IPS DF 6.9 (cell line): ENCODE measurements around the gene CHST8.

ENCODE experiments used
- DNase-seq: peaks from one replicate; pipeline ENCODE4 v3.0.0-alpha.2; 2013; ENCODE audit warnings: low read depth, low spot score
- H3K27ac ChIP-seq: one replicate; pipeline ENCODE4 v1.5.1; 2013; ENCODE audit warnings: low read length, control low read depth
- H3K27me3 ChIP-seq: 2 replicates; pipeline ENCODE4 v1.6.1; 2013; ENCODE audit warnings: mild to moderate bottlenecking, low read length; ENCODE audit not compliant: control insufficient read depth, insufficient read depth
- H3K36me3 ChIP-seq: 2 replicates; pipeline ENCODE4 v1.6.1; 2013; ENCODE audit warnings: low read length; ENCODE audit not compliant: control insufficient read depth, insufficient read depth
- H3K4me1 ChIP-seq: 2 replicates; pipeline ENCODE4 v1.6.1; 2013; ENCODE audit warnings: low read length; ENCODE audit not compliant: control insufficient read depth, insufficient read depth
- H3K4me3 ChIP-seq: 2 replicates; pipeline ENCODE4 v1.5.1; 2013; ENCODE audit warnings: mild to moderate bottlenecking, low read length
- H3K9me3 ChIP-seq: 2 replicates; pipeline ENCODE4 v1.6.1; 2013; ENCODE audit warnings: low read length, inconsistent platforms; ENCODE audit not compliant: control insufficient read depth, insufficient read depth
- WGBS: extraction: QIAGEN DNeasy Blood & Tissue Kit; methylation state at CpG from one replicate; pipeline ENCODE4 v1.1.7; 2013; ENCODE audit warnings: mixed read lengths, missing lambda C conversion rate; ENCODE audit not compliant: insufficient read length, insufficient coverage; 5-methylcytosine and 5-hydroxymethylcytosine counted together

The CHST8 gene

DNA sequence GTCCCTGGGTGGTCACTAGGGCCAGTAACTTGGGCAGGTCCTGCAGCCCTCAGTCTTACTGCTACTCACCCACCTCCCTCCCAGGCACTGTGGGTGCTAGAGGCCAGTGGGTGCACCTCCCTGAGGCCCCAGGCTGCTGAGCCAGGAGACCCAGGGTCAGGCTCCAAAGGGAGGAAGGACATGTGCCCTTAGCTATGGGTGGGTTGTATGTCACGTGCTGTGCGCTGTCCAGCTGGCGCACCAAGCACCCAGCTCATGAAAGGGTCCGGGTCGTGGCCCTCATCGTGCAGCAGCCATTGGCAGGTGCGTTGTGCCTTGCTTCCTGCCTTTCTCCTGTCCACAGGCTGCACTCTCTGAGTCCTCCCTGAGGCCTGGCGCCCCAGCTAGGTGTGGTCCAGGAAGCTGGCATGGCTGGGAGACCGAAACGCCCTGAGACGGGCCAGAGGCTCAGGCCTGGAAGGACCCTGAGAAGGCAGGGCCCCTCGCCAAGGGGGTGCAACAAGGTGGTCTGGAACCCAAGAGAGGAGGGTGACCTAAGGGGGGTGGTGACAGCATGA is 127.9 kb downstream of the CHST8 start:
- H3K36me3 ChIP-seq, result no peaks in the 10 kb centered on the region
- H3K27me3 ChIP-seq, result no peaks in the 10 kb centered on the region
- H3K9me3 ChIP-seq, result no peaks in the 10 kb centered on the region
- H3K4me1 ChIP-seq, result no peaks in the 10 kb centered on the region
- H3K4me3 ChIP-seq, result no peak overlapping the region
- H3K27ac ChIP-seq, result no peak overlapping the region
- WGBS, result no CpG with 5 or more reads among the region's 12 CpGs
- no peak for DNase-seq

- no CpG with 5 or more reads among the region's 18 CpGs for WGBS
- no peak overlapping the region for H3K27ac ChIP-seq
- no peaks in the 10 kb centered on the region for H3K9me3 ChIP-seq
These were observed 129.1 kb downstream of the CHST8 start for GRCh38 chr19:33750587-33751435.

DNA sequence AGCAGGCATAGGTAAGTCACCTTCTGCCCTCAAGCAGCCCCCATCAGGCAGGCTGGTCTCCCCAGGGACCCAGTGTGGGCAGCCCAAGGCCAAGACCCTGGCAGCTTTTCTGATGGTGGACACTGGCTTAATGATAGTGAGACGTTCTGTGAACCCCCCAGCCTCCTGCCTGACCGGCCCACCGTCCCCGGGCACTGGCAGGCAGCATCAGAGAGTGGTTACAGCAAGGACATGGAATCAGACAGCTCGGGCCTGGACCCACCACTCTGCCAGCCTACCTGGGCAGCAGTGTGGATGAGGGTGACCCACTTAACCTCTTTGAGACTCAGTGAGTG is 129.7 kb downstream of the CHST8 start:
- Histone ChIP-seq H3K36me3 (no peaks in the 10 kb centered on the region), H3K27ac (no peak overlapping the region), H3K27me3 (no peaks in the 10 kb centered on the region), H3K4me1 (no peaks in the 10 kb centered on the region), H3K4me3 (no peak overlapping the region), H3K9me3 (no peaks in the 10 kb centered on the region)
- WGBS, result no CpG with 5 or more reads among the region's 5 CpGs
- DNase-seq, result no peak

More at GRCh38 chr19:33750587-33751435, 129.1 kb downstream of the CHST8 start:
- H3K4me3 ChIP-seq, result no peak overlapping the region
- no peaks in the 10 kb centered on the region for H3K27me3 ChIP-seq
- H3K4me1 ChIP-seq, result no peaks in the 10 kb centered on the region
- no peaks in the 10 kb centered on the region for H3K36me3 ChIP-seq
- DNase-seq, result no peak

GRCh38 chr19:33752018-33752800 is 130.5 kb downstream of the CHST8 start:
- Histone ChIP-seq H3K4me1 (no peaks in the 10 kb centered on the region), H3K27me3 (no peaks in the 10 kb centered on the region), H3K9me3 (no peaks in the 10 kb centered on the region), H3K27ac (no peak overlapping the region), H3K4me3 (no peak overlapping the region), H3K36me3 (no peaks in the 10 kb centered on the region)
- WGBS, result no CpG with 5 or more reads among the region's 27 CpGs
- no peak for DNase-seq

DNA sequence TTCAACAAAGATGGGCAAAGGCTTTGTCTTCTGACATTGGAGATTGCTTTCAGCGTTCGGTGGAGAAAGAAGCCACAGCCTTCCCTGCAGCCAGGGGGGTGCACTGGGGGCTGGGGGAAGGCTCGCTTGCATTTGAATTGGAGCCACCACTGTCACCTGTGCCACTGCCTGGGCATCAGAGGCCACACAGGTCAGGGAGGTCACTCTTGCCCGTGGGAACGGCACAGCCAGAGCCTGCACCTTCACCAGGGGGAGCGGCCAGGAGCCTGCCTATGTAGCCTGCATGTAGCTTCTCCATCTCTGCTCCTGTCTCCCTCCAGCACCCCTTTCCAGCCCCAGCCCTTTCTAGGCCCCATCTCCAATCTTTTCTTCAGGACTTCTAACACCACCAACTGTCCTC is 131.2 kb downstream of the CHST8 start:
- no peaks in the 10 kb centered on the region for H3K27me3 ChIP-seq
- no CpG with 5 or more reads among the region's 6 CpGs for WGBS
- H3K4me1 ChIP-seq, result no peaks in the 10 kb centered on the region
- H3K36me3 ChIP-seq, result no peaks in the 10 kb centered on the region
- no peak for DNase-seq
- no peak overlapping the region for H3K27ac ChIP-seq
- H3K9me3 ChIP-seq, result no peaks in the 10 kb centered on the region
- H3K4me3 ChIP-seq, result no peak overlapping the region

DNA sequence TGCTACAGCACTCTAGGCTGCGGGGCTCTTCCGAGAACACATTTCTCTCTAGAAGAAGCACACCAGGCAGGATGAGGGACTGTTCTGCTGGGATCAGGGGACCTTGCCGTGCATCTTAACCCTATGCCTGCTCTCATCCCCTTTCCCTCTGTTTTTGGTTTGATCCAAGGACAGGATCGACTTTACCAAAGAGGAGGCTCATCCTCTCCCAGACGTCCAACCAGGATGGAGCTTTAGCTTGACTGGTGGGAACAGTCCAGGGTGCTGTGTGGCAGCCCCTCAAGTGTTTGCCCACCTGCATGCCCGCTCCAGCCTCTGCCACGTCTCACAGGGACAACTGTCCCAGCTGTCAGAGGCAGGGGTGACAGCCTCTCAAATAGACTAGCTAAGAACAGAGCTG is 132.6 kb downstream of the CHST8 start:
- WGBS, result no CpG with 5 or more reads among the region's 7 CpGs
- Histone ChIP-seq H3K36me3 (no peaks in the 10 kb centered on the region), H3K27me3 (no peaks in the 10 kb centered on the region), H3K27ac (no peak overlapping the region), H3K4me1 (no peaks in the 10 kb centered on the region), H3K4me3 (no peak overlapping the region), H3K9me3 (no peaks in the 10 kb centered on the region)
- no peak for DNase-seq

DNA sequence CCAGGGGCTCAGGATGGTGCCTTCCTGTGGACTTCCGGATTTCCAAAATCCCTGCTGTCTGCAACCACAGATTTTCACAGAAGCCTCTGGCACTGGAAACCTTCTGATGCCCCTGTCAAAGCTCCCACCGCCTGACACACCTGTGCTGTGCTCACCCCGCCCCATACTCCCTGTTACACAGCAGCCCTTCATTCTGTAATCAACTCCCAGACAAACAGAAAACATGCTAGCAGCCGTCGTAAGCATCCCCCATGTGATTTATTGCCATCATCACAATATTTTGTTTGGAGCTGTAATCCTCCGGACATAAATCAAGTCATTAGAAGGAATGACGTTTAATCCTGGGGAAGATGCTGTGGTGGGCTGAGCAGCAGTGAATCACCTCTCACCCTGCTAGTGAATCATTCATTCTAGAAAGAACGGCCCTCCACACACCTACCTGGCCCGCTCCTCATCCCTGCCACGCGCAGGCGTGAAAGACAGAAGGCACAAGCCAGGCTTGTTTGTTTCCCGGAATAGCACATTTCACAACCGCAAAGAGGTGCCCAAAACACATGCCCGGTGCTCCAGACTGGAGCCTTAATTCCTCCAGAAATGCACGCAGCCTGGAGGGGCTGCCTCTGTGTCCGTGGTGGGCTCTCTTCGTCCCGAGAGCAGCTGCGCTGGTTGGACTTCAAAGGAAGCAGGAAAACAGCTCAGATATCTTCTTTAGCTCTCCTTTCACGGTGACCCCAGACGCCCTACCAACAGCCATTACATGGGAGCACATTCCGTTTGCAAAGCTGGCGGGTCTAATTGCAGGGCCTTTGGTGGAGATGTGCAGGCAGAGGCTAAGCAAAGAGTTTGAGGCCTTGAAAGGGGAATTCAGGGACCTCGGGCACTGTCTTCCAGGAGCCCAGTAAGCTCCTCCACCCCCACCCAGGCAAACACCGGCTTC is 133.6 kb downstream of the CHST8 start:
- Histone ChIP-seq H3K9me3 (no peaks in the 10 kb centered on the region), H3K4me3 (no peak overlapping the region), H3K27me3 (no peaks in the 10 kb centered on the region), H3K36me3 (no peaks in the 10 kb centered on the region), H3K4me1 (no peaks in the 10 kb centered on the region), H3K27ac (no peak overlapping the region)
- no CpG with 5 or more reads among the region's 26 CpGs for WGBS
- no peak for DNase-seq

DNA sequence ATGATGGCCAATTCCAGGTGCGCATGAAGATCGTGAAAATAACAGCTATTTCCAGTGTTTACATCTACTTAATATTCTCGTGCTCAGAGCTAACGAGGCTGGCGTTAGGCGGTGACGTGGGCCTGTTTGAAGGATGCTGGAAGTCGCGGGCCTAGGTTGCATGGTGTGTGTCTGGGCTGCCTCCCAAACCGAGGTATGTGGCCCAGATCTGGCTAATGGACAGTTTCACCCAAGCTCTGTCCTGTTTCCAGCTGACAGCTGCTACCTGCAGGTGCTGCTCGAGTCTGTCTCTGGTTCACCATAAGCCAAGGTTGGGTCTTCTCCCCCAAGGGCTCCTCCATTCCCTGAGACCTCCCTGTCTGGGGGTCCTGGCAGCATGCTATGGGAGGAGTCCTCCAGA is 134.4 kb downstream of the CHST8 start:
- no peaks in the 10 kb centered on the region for H3K27me3 ChIP-seq
- no peaks in the 10 kb centered on the region for H3K36me3 ChIP-seq
- no peaks in the 10 kb centered on the region for H3K9me3 ChIP-seq
- no peak overlapping the region for H3K27ac ChIP-seq
- H3K4me1 ChIP-seq, result no peaks in the 10 kb centered on the region
- H3K4me3 ChIP-seq, result no peak overlapping the region
- DNase-seq, result no peak
- no CpG with 5 or more reads among the region's 11 CpGs for WGBS

DNA sequence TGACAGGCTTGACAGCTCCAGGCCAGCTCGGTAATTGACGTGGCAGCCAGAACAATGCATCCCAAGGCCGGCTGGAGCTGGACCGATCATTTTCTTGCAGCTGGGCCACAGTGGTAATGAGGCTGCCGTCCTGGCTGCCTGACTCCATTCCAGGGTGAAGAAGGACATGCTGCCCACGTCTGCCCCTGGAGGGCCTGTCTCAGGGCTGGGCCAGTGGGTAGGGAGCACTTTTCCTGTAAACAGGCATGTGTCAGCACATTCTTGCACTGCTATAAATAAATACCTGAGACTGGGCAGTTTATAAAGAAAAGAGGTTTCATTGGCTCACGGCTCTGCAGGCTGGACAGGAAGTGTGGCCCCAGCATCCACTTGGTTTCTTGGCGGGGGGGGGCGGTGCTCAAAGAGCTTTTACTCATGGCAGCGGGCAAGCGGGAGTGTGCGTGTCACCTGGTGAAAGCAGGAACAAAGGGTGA is 136.8 kb downstream of the CHST8 start:
- Histone ChIP-seq H3K4me3 (no peak overlapping the region), H3K4me1 (no peaks in the 10 kb centered on the region), H3K9me3 (no peaks in the 10 kb centered on the region), H3K27me3 (no peaks in the 10 kb centered on the region), H3K27ac (no peak overlapping the region), H3K36me3 (peaks cover 2% of the 10 kb centered on the region; the same call in 1 of the 2 replicates)
- no CpG with 5 or more reads among the region's 12 CpGs for WGBS
- no peak for DNase-seq

DNA sequence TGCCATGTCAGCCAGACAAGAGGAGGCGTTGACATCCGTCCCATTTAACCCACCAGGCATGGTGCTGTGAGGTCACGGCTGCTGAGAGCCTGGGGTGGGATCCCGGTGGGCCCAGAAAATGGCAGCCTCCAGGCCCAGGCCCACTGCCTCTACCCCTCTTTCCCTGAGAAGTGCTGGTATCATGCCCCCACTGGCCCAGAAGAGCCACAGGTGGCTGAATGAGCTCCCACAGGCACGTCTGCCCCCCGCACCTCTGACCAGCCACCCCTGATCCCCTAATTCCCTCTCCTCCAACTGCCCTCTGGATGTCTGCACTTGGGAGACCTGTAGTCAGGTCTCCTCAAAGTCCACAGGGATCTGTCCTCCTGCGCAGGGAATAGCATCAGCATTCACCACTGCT is 137.6 kb downstream of the CHST8 start:
- H3K27me3 ChIP-seq, result no peaks in the 10 kb centered on the region

More for the DNA sequence above, 137.6 kb downstream of the CHST8 start:
- DNase-seq, result no peak
- Histone ChIP-seq H3K4me1 (no peaks in the 10 kb centered on the region), H3K36me3 (peaks cover 2% of the 10 kb centered on the region; the same call in 1 of the 2 replicates), H3K4me3 (no peak overlapping the region), H3K9me3 (no peaks in the 10 kb centered on the region), H3K27ac (no peak overlapping the region)
- no CpG with 5 or more reads among the region's 7 CpGs for WGBS
